OCI-M2 (cell line): Measurements from ENCODE around the gene HBE1.

ENCODE experiments used
- DNase-seq: peaks from one replicate; lab custom pipeline; 2025; ENCODE audit not compliant: unreplicated experiment; lab: John Stamatoyannopoulos, UW

Gene HBE1

GRCh38 chr11:5235364-5236095 lies 34.2 kb downstream of the HBE1 start:
- no peak for DNase-seq

GRCh38 chr11:5234381-5234834 lies 35.3 kb downstream of the HBE1 start, which contains the start of gene HBD:
HBD (minus strand) TSS chr11:5234483; CDS start chr11:5234433, 50 bp downstream.
- no peak for DNase-seq

- no peak for DNase-seq
Observed at GRCh38 chr11:5233307-5233706, 36.4 kb downstream of the HBE1 start.

GRCh38 chr11:5232821-5233220 lies 36.9 kb downstream of the HBE1 start:
- DNase-seq = no peak

- DNase-seq = no peak
Observed at GRCh38 chr11:5232176-5232575, 37.6 kb downstream of the HBE1 start.

GRCh38 chr11:5231111-5231510 lies 38.6 kb downstream of the HBE1 start:
- DNase-seq = no peak

GRCh38 chr11:5230266-5230665 lies 39.5 kb downstream of the HBE1 start:
- DNase-seq = no peak

- DNase-seq = no peak
Observed at GRCh38 chr11:5229796-5230195, 39.9 kb downstream of the HBE1 start.

- DNase-seq = no peak
Observed at GRCh38 chr11:5229356-5229755, 40.4 kb downstream of the HBE1 start.

- DNase-seq = no peak
Observed at GRCh38 chr11:5228124-5228523, 41.6 kb downstream of the HBE1 start.

GRCh38 chr11:5227681-5228080 lies 42.1 kb downstream of the HBE1 start:
- no peak for DNase-seq

GRCh38 chr11:5226732-5227310 lies 42.9 kb downstream of the HBE1 start, which contains the start of gene HBB:
HBB (minus strand) TSS chr11:5227071; CDS start chr11:5227021, 50 bp downstream.
- DNase-seq = no peak

- DNase-seq = no peak
Observed at GRCh38 chr11:5225480-5225871, 44.3 kb downstream of the HBE1 start.

- DNase-seq = no peak
Observed at GRCh38 chr11:5224538-5225479, 44.9 kb downstream of the HBE1 start.

GRCh38 chr11:5223686-5224085 lies 46.1 kb downstream of the HBE1 start:
- DNase-seq = no peak

GRCh38 chr11:5223146-5223545 lies 46.6 kb downstream of the HBE1 start:
- no peak for DNase-seq
